GM10266 (cell line): ENCODE results near the gene AHRR.

Source experiments
- DNase-seq: peaks from one replicate; pipeline ENCODE4 v3.0.0; 2012; ENCODE audit errors: extremely low spot score
- TF ChIP-seq, protein P1 (sequence below): IDR thresholded peaks from 2 replicates; pipeline ENCODE4 v1.5.1; 2012; ENCODE audit warnings: mild to moderate bottlenecking, low read depth; ENCODE audit not compliant: control insufficient read depth, insufficient read depth; ENCODE audit errors: missing control alignments

Gene AHRR

DNA sequence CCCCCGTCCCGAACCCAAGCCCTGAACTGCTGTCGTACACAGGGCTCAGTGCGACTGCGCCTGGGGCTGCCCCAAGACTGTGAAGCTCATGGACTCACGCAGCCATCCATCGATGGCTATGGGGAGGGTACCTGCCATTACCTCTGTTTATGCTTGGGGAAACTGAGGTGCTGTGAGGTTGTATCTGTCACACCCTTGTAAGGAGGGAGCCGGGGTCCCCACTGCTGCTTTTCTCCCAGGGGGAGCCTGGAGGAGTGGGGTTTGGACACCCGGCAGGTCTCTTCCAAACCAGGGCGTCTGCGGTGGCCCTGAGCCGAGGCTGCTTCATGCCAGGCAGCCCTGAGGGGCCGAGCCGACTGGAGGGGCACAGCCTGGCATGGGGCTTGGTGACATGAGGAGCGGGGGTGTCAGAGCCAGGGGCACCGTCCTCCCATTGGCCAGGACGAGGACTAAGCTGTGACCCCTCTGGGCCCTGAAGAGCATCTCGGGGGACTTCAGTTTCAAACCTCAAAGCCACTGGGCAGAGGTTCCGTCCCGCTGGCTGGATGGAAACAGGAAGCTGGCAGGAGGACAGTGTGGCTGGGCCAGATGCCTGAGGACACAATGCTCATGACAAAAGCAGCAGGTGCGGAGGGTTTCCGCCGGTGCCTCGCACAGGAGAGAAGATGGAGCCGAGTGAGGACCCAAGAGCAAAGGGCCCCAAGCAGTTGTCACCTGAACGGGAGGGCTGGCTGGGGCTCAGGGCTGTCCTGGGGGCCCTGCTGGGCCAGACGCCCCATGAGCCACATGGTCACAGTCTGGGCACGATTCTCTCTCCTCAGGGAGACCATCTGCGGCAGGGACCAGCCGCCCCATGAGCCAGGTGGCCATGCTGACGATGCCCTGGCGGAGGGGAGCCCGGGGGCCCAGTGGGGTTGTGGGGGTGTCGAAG lies 67.0 kb downstream of the AHRR start:
- TF ChIP-seq, protein P1, sequence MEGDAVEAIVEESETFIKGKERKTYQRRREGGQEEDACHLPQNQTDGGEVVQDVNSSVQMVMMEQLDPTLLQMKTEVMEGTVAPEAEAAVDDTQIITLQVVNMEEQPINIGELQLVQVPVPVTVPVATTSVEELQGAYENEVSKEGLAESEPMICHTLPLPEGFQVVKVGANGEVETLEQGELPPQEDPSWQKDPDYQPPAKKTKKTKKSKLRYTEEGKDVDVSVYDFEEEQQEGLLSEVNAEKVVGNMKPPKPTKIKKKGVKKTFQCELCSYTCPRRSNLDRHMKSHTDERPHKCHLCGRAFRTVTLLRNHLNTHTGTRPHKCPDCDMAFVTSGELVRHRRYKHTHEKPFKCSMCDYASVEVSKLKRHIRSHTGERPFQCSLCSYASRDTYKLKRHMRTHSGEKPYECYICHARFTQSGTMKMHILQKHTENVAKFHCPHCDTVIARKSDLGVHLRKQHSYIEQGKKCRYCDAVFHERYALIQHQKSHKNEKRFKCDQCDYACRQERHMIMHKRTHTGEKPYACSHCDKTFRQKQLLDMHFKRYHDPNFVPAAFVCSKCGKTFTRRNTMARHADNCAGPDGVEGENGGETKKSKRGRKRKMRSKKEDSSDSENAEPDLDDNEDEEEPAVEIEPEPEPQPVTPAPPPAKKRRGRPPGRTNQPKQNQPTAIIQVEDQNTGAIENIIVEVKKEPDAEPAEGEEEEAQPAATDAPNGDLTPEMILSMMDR, result no peak
- DNase-seq, result peak; percentile 12

DNA sequence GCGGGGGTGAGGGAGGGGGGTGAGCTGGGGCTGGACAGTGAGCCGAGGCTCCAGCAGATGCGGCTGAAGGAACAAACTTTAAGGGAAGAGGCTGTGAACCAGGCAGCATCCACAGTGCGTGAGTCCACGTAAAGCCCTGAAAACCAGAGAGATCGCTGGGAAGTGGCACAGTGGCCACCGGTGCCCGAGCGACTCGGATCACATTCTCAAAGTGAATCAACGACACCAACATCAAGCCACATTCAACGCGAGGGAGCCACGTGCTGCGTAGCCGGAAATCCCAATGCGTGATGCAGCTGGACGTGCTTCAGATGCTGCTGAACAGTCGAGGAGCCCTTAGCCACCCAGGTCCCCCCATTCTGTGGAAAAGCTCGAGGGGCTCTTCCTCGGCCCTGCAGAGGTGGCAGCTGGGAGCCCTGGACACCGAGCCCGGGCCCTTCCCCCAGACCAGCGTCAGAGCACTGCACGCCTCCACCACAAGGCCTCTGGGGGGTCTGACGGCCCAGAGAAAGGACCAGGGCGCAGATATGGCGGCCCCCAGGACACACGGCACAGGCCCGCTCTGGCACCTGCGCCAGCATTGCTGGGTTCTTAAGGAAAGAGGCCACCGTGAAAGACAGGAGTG lies 67.8 kb downstream of the AHRR start:
- TF ChIP-seq, protein P1, result no peak
- no peak for DNase-seq

DNA sequence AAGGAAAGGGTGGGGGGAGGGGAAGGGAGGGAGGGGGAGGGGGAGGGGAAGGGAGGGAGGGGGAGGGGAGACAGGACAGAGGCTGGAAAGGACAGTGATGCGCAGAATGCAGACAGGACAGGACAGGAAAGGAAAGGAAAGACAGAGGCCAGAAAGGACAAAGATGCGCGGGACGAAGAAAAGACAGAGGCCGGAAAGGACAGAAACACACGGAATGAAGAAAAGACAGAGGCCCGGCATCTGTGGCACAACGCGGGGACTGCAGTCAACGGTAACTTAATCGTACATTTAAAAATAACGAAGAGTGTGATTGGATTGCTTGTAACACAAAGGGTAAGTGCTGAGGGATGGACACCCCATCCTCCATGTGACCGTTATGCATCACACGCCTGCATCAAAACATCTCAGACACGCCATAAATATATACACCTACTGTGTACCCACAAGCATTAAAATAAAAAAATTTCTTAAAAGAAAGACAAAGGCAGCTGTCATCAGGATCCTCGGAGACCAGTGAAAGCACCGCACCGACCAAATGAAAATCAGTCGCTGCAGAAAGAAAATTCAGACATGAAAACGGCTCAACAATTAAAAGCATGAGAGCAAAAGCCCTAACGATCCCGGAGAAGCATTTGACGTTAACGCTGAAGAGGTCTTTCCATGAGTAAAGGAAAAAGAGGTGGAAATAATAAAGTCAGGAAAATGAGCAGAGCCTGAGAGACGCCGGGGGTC lies 68.5 kb downstream of the AHRR start:
- DNase-seq, result peak; percentile 12
- TF ChIP-seq, protein P1, result no peak

DNA sequence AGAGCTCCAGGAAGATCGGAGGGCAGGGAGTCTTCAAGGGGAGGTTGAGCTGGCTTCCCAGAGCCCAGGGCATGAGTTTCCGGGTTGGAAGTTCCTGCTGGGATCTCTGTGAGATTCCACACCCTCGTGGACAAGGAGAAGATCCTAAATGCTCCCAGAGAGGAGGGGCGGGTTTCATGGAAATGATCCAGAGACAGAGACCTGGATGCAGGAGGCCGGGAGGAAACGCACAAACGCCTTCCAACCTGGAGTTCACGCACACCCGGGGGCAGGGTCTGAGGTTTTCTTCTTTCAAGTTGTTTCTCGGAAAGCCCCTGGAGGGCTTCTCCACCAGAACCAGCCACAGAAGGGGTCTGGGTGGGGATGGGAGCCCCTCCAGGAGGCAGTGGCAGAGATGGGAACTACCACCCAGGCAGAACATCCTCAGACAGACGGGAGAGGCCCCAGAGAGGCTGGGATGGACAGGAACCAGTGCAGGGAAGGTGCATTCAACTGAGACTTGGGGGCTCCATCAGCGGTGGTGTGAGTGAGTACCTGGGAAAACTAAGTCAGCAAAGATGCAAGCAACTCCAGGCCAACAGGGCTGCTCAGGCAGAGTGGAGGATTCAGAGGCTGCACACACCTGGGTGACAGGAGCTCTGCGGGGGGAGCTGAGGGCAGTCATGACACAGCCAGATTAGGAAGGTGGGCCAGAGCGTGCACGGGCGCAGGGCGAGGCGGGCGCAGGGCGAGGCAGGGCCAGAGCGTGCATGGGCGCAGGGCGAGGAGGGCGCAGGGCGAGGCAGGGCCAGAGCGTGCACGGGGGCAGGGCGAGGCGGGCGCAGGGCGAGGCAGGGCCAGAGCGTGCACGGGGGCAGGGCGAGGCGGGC lies 69.3 kb downstream of the AHRR start:
- TF ChIP-seq, protein P1, result no peak
- DNase-seq, result peak; percentile 50

DNA sequence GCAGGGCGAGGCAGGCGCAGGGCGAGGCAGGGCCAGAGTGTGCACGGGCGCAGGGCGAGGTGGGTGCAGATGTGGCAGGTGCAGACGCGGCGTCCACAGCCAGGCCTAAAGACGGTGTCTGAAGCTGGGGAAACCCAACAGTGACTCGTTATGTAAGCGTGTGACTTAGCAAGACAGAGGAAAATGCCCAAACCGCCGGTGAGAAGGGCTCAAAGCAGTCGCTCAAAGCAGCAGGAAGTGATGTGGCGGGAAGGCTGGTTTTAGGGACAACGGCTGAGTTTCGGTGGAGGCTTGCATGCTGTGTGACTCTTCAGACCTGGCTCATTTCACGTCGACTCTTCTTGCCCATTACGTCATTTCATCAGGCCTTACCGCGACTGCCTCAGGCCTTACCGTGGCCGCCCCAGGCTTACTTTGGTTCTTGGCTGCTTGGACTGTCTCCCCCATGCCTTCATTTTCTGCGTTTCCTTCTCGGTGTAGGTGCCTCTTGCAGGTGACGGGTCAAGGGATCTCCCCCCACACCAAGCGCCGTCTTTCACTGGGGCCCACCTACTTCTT lies 71.0 kb downstream of the AHRR start:
- peak; percentile 95 for DNase-seq
- TF ChIP-seq, protein P1, result no peak

DNA sequence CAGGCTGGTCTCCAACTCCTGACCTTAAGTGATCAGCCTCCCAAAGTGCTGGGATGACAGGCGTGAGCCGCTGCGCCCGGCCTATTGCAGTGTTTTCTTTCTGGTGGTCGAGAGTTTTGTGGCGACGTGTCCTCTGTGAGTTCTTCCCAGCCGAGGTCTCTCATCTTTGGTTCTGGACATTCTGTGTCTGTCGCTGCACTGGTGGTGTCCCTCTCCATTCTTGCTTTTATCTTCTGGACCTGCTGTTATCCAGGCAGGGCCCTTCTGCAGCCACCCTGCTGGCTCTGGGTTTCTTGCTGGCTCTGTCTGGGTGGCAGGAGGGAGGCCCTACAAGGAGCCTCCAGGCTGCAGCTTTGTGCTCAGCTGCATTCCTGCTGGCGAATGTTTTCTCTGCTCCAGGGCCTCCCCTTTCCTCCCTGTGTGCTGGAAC lies 72.3 kb downstream of the AHRR start:
- TF ChIP-seq, protein P1, result no peak
- DNase-seq, result no peak
